HCT116 (cell line): ENCODE measurements around the gene FNDC1.
"Not testable (repeated sequence)": the region's sequence is repeated elsewhere in the genome, so short reads cannot be mapped to it uniquely, and the experiment has no call there.

ENCODE experiments used
- CEBPB ChIP-seq: IDR thresholded peaks from 2 replicates; pipeline ENCODE4 v1.6.1; 2012; ENCODE audit warnings: low read depth
- EZH2 ChIP-seq: fragments of 200-600 bp; sonication (generic); IDR thresholded peaks from 2 replicates; pipeline ENCODE4 v1.6.1; 2017; ENCODE audit warnings: antibody characterized with exemption, mixed run types
- JUND ChIP-seq: IDR thresholded peaks from 2 replicates; pipeline ENCODE4 v1.6.1; 2012
- POLR2A ChIP-seq: IDR thresholded peaks from 2 replicates; pipeline ENCODE4 v1.7.0; 2011; ENCODE audit warnings: borderline replicate concordance; ENCODE audit not compliant: insufficient read depth, insufficient read length; ENCODE audit errors: extremely low read depth
- POLR2AphosphoS5 ChIP-seq: IDR thresholded peaks from 2 replicates; pipeline ENCODE4 v1.6.1; 2011; ENCODE audit warnings: mild to moderate bottlenecking, low read depth, low read length, moderate library complexity
- RAD21 ChIP-seq: IDR thresholded peaks from 2 replicates; pipeline ENCODE4 v1.6.1; 2012; ENCODE audit warnings: low read depth, mild to moderate bottlenecking
- TCF7L2 ChIP-seq: IDR thresholded peaks from 2 replicates; pipeline ENCODE4 v1.7.0; 2011; ENCODE audit warnings: borderline replicate concordance, inconsistent platforms; ENCODE audit not compliant: insufficient read depth, insufficient read length; ENCODE audit errors: extremely low read depth
- ZFX ChIP-seq: fragments of 450-650 bp; IDR thresholded peaks from 2 replicates; pipeline ENCODE4 v1.6.1; 2017
- TF ChIP-seq, protein P1 (sequence below), 3 experiments: fragments of 200-600 bp in 1 of 3; sonication (generic) in 1 of 3; IDR thresholded peaks in 2 of 3; conservative IDR thresholded peaks in 1 of 3; 2 replicates each; pipeline ENCODE4 v1.5.1; 2012 to 2017; ENCODE audit warnings: low read depth in 2 of 3, low read length in 2 of 3, antibody characterized with exemption in 1 of 3, borderline replicate concordance in 1 of 3, control low read depth in 1 of 3, mild to moderate bottlenecking in 1 of 3, mixed read lengths in 1 of 3, mixed run types in 1 of 3, moderate library complexity in 1 of 3; ENCODE audit not compliant: insufficient read depth in 1 of 3
- TF ChIP-seq, protein P2 (sequence below): IDR thresholded peaks from 2 replicates; pipeline ENCODE4 v1.6.1; 2011; ENCODE audit warnings: mild to moderate bottlenecking, low read length, moderate library complexity; ENCODE audit not compliant: insufficient replicate concordance; ENCODE audit errors: extremely low read depth
- TF ChIP-seq, protein P3 (sequence below): IDR thresholded peaks from 2 replicates; pipeline ENCODE4 v1.6.1; 2012

DNA sequence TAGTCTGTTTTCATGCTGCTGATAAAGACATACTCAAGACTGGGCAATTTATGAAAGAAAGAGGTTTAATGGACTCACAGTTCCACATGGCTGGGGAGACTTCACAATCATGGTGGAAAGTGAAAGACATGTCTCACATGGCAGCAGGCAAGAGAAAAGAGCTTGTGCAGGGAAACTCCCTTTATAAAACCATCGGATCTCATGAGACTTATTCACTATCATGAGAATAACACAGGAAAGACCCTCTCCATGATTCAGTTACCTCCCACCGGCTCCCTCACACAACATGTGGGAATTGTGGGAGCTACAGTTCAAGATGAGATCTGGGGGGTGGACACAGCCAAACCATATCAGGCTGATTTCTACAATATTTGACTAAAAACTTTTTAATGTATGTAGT lies 45.4 kb upstream of the FNDC1 start:
- TF ChIP-seq JUND, POLR2A, TCF7L2, ZFX, RAD21, POLR2AphosphoS5, EZH2, CEBPB: not testable (repeated sequence)
- TF ChIP-seq, protein P1, sequence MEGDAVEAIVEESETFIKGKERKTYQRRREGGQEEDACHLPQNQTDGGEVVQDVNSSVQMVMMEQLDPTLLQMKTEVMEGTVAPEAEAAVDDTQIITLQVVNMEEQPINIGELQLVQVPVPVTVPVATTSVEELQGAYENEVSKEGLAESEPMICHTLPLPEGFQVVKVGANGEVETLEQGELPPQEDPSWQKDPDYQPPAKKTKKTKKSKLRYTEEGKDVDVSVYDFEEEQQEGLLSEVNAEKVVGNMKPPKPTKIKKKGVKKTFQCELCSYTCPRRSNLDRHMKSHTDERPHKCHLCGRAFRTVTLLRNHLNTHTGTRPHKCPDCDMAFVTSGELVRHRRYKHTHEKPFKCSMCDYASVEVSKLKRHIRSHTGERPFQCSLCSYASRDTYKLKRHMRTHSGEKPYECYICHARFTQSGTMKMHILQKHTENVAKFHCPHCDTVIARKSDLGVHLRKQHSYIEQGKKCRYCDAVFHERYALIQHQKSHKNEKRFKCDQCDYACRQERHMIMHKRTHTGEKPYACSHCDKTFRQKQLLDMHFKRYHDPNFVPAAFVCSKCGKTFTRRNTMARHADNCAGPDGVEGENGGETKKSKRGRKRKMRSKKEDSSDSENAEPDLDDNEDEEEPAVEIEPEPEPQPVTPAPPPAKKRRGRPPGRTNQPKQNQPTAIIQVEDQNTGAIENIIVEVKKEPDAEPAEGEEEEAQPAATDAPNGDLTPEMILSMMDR (IDR thresholded peaks at IDR 0.05 in 2 of 3, conservative IDR thresholded peaks at IDR 0.05 in 1 of 3; ENCODE audit: borderline replicate concordance in 1 of 3, insufficient read depth in 1 of 3, low read depth in 2 of 3, low read length in 2 of 3), result not testable (repeated sequence)
- TF ChIP-seq, protein P2, sequence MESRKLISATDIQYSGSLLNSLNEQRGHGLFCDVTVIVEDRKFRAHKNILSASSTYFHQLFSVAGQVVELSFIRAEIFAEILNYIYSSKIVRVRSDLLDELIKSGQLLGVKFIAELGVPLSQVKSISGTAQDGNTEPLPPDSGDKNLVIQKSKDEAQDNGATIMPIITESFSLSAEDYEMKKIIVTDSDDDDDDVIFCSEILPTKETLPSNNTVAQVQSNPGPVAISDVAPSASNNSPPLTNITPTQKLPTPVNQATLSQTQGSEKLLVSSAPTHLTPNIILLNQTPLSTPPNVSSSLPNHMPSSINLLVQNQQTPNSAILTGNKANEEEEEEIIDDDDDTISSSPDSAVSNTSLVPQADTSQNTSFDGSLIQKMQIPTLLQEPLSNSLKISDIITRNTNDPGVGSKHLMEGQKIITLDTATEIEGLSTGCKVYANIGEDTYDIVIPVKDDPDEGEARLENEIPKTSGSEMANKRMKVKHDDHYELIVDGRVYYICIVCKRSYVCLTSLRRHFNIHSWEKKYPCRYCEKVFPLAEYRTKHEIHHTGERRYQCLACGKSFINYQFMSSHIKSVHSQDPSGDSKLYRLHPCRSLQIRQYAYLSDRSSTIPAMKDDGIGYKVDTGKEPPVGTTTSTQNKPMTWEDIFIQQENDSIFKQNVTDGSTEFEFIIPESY, result not testable (repeated sequence)
- TF ChIP-seq, protein P3, sequence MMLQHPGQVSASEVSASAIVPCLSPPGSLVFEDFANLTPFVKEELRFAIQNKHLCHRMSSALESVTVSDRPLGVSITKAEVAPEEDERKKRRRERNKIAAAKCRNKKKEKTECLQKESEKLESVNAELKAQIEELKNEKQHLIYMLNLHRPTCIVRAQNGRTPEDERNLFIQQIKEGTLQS, result not testable (repeated sequence)
